ENCODE measurements around the gene ENGASE. TPM values are rescaled to one million over a fixed set of nuclear protein-coding genes. Genes with fewer than 3 reads are reported as not detected.

Gene ENGASE
- total and polyA plus RNA-seq, 2 of the 4 experiments (the other 2 are of a cell fraction) = 3.9 to 12.1 TPM

GRCh38 chr17:79053251-79053925 is 21.2 kb upstream of the ENGASE start:
- no peak overlapping the region for H3K4me3 ChIP-seq (ENCODE audit: insufficient read depth, low read depth, low read length)
- no peak overlapping the region for H2AK5ac ChIP-seq (ENCODE audit: low read depth, low read length)
- no peaks in the 10 kb centered on the region for H3K79me1 ChIP-seq (ENCODE audit: low read depth in 1 of 2, low read length in 2 of 2)
- no peak overlapping the region for H3K4ac ChIP-seq (ENCODE audit: low read depth, low read length)
- no peak overlapping the region for H3K9ac ChIP-seq (ENCODE audit: low read depth, low read length)
- no peak overlapping the region for H2AK9ac ChIP-seq (replicated peaks; ENCODE audit: low read depth, low read length, poor library complexity)
- no peaks in the 10 kb centered on the region; the same call in 1 of the 2 replicates for H4K20me1 ChIP-seq (ENCODE audit: insufficient read depth, low read length)
- DNase-seq (peak; percentile 31), ATAC-seq (ENCODE audit: low read depth) (no peak)
- dilution Hi-C loops (cut with HindIII; ENCODE audit: low sequenced_read_pairs, unreplicated experiment) = no loop called here
- no peak overlapping the region for H2BK5ac ChIP-seq (ENCODE audit: low read depth, low read length, poor library complexity, severe bottlenecking)
- intact Hi-C loops (cut with micrococcal nuclease) = no loop called here
- peak overlapping the region; percentile 67 for H2AFZ ChIP-seq (replicated peaks; ENCODE audit: low read length, poor library complexity)
- CTCF ChIA-PET = interaction anchor here (1.2 to 1.4 kb wide), 2 partner anchors 8 to 12 kb away, joined by 4 to 5 read pairs; no protein-coding TSS in a partner anchor
- no peak overlapping the region for H4K91ac ChIP-seq (ENCODE audit: insufficient read depth, low read depth, low read length)
- POLR2A ChIA-PET (ENCODE audit: unreplicated experiment) = no interaction called here
- no peak overlapping the region for H3K27ac ChIP-seq (ENCODE audit: insufficient read depth, low read length)
- BruUV-seq (replicated peaks) = no TSS peak
- H2BK120ac ChIP-seq (ENCODE audit: low read depth, low read length) = no peak overlapping the region
- in situ Hi-C loops (cut with MboI; ENCODE audit: low sequenced_read_pairs) = no loop called here
- H2BK15ac ChIP-seq (ENCODE audit: low read depth, low read length) = no peak overlapping the region
- no peak overlapping the region for H4K8ac ChIP-seq (ENCODE audit: low read depth in 2 of 2, low read length in 2 of 2)
- TF ChIP-seq POLR2A (IDR thresholded peaks at IDR 0.05; ENCODE audit: low read depth, low read length) (no peak), FOS (IDR thresholded peaks at IDR 0.05; ENCODE audit: low read depth, low read length) (no peak), CTCF (conservative IDR thresholded peaks at IDR 0.05; ENCODE audit: low read depth, low read length) (no peak), USF2 (IDR thresholded peaks at IDR 0.05; ENCODE audit: low read depth, low read length) (no peak), BHLHE40 (IDR thresholded peaks at IDR 0.05; ENCODE audit: low read depth, low read length) (no peak), MAFK (IDR thresholded peaks at IDR 0.05; ENCODE audit: low read depth, low read length) (no peak), MAZ (IDR thresholded peaks at IDR 0.05; ENCODE audit: borderline replicate concordance, low read depth, low read length) (no peak), MXI1 (IDR thresholded peaks at IDR 0.05; ENCODE audit: borderline replicate concordance, low read depth, low read length) (no peak), NFE2L2 (IDR thresholded peaks at IDR 0.05; ENCODE audit: low read depth, low read length) (no peak), CEBPB (IDR thresholded peaks at IDR 0.05; ENCODE audit: low read depth, low read length) (no peak), SMC3 (IDR thresholded peaks at IDR 0.05; ENCODE audit: low read depth, low read length) (no peak)
- no peaks in the 10 kb centered on the region for H3K36me3 ChIP-seq (ENCODE audit: control insufficient read depth, insufficient read depth, low read length)
- no peak overlapping the region for H4K5ac ChIP-seq (ENCODE audit: low read depth, low read length)
- H3K4me1 ChIP-seq (ENCODE audit: control insufficient read depth, insufficient read depth, low read length) = no peaks in the 10 kb centered on the region
- H3K14ac ChIP-seq (replicated peaks; ENCODE audit: low read depth, low read length) = no peak overlapping the region
- H3K23ac ChIP-seq (ENCODE audit: low read depth, low read length) = no peak overlapping the region
- no peak overlapping the region for H3K18ac ChIP-seq (ENCODE audit: low read depth, low read length)
- peaks cover 2% of the 10 kb centered on the region; the same call in 1 of the 2 replicates for H3K9me3 ChIP-seq (ENCODE audit: control insufficient read depth, insufficient read depth, low read length)
- H2BK20ac ChIP-seq (ENCODE audit: low read depth, low read length) = no peak overlapping the region
- peaks cover 7% of the 10 kb centered on the region; the same call in 1 of the 2 replicates for H3K9me1 ChIP-seq (ENCODE audit: insufficient read depth, low read length)
- H3K27me3 ChIP-seq (ENCODE audit: control insufficient read depth, insufficient read depth, low read length) = no peaks in the 10 kb centered on the region
- 60% methylated on average over 1 of the region's 2 CpGs; no CpG with 5 or more reads in 1 of the 2 experiments for WGBS, 2 experiments (ENCODE audit: extremely low coverage in 2 of 2, insufficient read length in 1 of 2)
- H3K4me2 ChIP-seq (ENCODE audit: low read depth, low read length) = no peak overlapping the region
- H3K56ac ChIP-seq (ENCODE audit: extremely low read depth, insufficient read depth, low read length) = no peak overlapping the region
